Brain microvascular endothelial cell (primary cell): ENCODE results near the gene LRRN1.
"Not testable (repeated sequence)": the region's sequence is repeated elsewhere in the genome, so short reads cannot be mapped to it uniquely, and the experiment has no call there.

Experiments
- DNase-seq: peaks from one replicate; pipeline ENCODE4 v3.0.0-alpha.2; 2020
- H3K27ac ChIP-seq: fragments of 250-450 bp; sonication (Bioruptor Pico); 2 replicates; pipeline ENCODE4 v1.5.1; 2020; ENCODE audit warnings: mild to moderate bottlenecking, moderate library complexity
- H3K27me3 ChIP-seq: fragments of 250-450 bp; sonication (Bioruptor Pico); replicated peaks from 2 replicates; pipeline ENCODE4 v1.5.1; 2020; ENCODE audit warnings: mild to moderate bottlenecking
- H3K36me3 ChIP-seq: fragments of 250-450 bp; sonication (Bioruptor Pico); replicated peaks from 2 replicates; pipeline ENCODE4 v1.5.1; 2020; ENCODE audit warnings: mild to moderate bottlenecking
- H3K4me3 ChIP-seq: 2 replicates; pipeline ENCODE4 v1.5.1; 2011; ENCODE audit warnings: low read depth, mild to moderate bottlenecking, control low read depth, low read length, moderate library complexity
- CTCF ChIP-seq: IDR thresholded peaks from 2 replicates; pipeline ENCODE4 v1.5.1; 2011; ENCODE audit warnings: low read depth, mild to moderate bottlenecking, moderate library complexity, low read length, control low read depth, inconsistent platforms; ENCODE audit errors: missing control alignments
- in situ Hi-C: cut with HindIII; loops from 2 replicates; pipeline ENCODE4 v1.10.0; 2017; ENCODE audit warnings: low sequenced_read_pairs, low pct_ligation_motif_present

The LRRN1 gene

DNA sequence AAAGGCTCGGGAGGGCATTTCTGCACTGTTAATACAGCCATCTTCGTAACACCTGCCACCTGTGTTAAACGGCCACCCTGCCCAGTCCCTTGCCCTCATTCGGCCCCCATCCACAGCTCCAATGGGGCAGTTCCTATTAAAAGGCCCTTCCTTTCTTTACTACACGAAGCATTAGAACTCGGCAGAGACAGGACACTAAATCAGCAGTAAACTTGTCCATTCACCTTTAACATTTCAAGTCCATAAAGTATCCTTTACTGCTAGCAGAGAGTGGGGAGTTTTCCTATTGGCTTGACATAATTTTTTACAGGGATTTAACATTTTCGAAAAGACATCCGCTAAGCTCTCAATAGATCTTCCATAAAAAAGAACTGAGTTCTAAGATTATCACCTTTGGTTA, 76.3 kb downstream of the LRRN1 start:
- no peak overlapping the region for H3K4me3 ChIP-seq
- no peak for DNase-seq
- in situ Hi-C loops: no loop called here
- H3K27me3 ChIP-seq: no peaks in the 10 kb centered on the region
- H3K36me3 ChIP-seq: no peaks in the 10 kb centered on the region
- H3K27ac ChIP-seq: no peak overlapping the region
- TF ChIP-seq CTCF: no peak

GRCh38 chr3:3881050-3881449, 81.8 kb downstream of the LRRN1 start:
- H3K27ac ChIP-seq: no peak overlapping the region
- no peak overlapping the region for H3K4me3 ChIP-seq
- no peak for TF ChIP-seq CTCF
- no peak for DNase-seq
- in situ Hi-C loops: no loop called here
- no peaks in the 10 kb centered on the region for H3K27me3 ChIP-seq
- no peaks in the 10 kb centered on the region for H3K36me3 ChIP-seq

DNA sequence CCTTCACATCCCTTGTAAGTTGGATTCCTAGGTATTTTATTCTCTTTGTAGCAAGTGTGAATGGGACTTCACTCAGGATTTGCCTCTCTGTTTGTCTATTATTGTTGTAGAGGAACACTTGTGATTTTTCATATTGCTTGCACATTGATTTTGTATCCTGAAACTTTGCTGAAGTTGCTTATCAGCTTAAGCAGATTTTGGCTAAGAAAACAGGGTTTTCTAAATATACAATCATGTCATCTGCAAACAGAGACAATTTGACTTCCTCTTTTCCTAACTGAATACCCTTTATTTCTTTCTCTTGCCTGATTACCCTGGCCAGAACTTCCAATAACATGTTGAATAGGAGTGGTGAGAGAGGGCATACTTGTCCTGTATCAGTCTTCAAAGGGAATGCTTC, 88.1 kb downstream of the LRRN1 start:
- H3K36me3 ChIP-seq, in situ Hi-C loops, DNase-seq, H3K27me3 ChIP-seq, H3K27ac ChIP-seq, H3K4me3 ChIP-seq: not testable (repeated sequence)

DNA sequence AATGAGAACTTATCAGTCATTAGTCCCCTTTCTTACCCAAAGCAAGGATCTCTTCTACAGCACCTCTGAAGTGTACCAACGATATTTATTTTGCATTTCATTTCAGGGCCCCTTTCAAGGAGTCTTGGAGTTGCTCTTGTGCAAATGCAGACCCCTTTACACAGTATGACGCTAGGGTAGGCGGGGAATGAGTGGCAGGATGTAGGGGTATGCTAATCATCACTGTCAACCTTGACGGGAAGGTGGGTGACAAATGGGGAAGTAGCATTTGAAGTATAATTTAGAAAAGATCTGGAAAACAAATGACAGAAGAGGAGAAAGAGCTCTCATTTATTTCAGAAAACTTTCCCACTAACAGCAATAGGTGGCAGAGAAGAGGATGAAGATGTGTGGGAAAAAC, 94.4 kb downstream of the LRRN1 start:
- no peak for TF ChIP-seq CTCF
- no peak overlapping the region for H3K4me3 ChIP-seq
- DNase-seq: no peak
- H3K36me3 ChIP-seq: no peaks in the 10 kb centered on the region
- H3K27me3 ChIP-seq: no peaks in the 10 kb centered on the region
- in situ Hi-C loops: no loop called here
- no peak overlapping the region for H3K27ac ChIP-seq
